ENCODE data around the gene TCF25.

DNA sequence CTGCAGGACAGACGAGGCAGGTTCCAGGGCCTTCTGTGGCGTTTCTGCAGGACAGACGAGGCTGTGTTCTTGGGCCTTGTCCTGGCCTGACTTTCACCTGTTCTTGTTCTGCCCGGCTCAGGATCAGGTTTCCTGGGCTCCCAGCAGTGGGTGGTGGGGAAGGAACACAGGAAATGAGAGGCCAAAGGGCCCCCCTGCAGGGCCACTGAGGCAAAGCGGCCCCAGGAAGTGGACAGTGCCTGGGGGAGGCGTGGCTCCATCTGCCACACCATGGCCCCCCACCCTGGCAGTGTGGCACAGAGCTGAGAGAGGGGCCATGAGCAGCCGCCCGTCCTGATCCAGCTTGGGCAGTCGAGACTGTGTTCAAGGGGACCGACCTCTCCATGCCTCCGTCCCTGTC, 24.4 kb upstream of the TCF25 start:
- TF ChIP-seq, protein P1, sequence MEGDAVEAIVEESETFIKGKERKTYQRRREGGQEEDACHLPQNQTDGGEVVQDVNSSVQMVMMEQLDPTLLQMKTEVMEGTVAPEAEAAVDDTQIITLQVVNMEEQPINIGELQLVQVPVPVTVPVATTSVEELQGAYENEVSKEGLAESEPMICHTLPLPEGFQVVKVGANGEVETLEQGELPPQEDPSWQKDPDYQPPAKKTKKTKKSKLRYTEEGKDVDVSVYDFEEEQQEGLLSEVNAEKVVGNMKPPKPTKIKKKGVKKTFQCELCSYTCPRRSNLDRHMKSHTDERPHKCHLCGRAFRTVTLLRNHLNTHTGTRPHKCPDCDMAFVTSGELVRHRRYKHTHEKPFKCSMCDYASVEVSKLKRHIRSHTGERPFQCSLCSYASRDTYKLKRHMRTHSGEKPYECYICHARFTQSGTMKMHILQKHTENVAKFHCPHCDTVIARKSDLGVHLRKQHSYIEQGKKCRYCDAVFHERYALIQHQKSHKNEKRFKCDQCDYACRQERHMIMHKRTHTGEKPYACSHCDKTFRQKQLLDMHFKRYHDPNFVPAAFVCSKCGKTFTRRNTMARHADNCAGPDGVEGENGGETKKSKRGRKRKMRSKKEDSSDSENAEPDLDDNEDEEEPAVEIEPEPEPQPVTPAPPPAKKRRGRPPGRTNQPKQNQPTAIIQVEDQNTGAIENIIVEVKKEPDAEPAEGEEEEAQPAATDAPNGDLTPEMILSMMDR (IDR thresholded peaks at IDR 0.05) = no peak
- TF ChIP-seq POLR2A (IDR thresholded peaks at IDR 0.05) = no peak

All from body of pancreas (tissue), 4 donors.